GM19099 (cell line): ENCODE measurements around the gene SHISA5.

ENCODE experiments used
- POLR2A ChIP-seq: IDR thresholded peaks from 3 replicates; pipeline ENCODE4 v1.6.1; 2011; ENCODE audit warnings: low read depth; ENCODE audit not compliant: insufficient read length; ENCODE audit errors: extremely low read depth

SHISA5 gene

GRCh38 chr3:48504051-48504946, at the start of gene SHISA5:
SHISA5 (minus strand) TSS chr3:48504174; CDS start chr3:48504094, 80 bp downstream.
- TF ChIP-seq POLR2A: peak; percentile 71

DNA sequence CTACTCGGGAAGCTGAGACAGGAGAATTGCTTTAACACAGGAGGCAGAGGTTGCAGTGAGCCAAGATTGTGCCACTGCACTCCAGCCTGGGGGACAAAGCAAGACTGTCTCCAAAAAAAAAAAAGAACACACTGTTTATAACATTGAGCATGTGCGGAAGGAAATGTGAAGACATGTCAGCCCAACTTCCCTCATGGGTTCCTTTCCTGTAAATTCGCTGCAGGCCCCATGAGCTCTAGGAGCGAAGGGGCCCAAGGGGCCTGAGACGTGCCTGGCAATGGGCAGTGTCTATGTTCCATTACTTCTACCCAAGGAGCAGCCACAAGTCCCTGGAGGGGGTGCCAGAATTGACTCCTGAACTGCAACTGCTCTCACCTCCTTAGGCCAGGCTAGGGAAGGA, 49.4 kb upstream of the SHISA5 start:
- TF ChIP-seq POLR2A: no peak

DNA sequence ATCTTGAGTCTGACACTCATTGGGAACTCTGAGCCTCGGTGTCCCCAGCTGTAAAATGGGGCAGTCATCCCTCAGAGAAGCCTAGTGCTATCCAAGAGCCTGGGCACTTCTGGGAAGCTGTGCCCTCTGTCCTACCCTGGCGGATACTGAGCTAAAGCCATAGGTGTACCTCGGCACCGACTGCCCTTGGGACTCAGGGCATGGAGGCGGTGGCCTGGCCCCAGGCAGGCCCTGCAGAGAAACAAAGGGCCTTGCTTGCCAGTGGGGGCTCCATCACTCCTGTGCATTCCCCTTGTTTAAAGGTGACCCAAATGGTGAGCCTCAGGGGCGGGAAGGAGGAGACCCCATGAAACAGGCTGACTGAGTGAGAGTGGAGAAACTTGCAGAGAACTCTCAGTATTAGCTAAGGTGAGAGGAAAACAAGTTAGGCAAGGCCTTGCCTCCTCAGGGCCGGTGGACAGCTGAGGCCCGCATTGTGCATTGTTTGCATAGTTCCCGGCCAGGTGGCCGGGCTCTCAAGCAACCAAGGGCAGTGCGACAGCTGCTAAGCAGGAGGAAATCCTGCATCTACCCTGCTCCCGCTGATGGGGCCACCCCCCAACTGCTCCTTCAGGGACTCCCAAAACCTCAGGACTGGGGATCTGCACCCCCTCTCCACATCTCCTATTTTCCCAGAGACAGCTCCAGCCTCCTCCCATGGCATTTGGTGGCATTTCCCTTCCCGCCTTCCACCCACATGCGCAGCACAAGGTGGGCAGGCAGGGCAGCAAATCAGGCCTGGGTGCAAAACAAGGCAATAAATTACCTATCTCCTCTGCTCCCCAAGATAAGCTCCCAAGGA, 48.4 kb upstream of the SHISA5 start:
- no peak for TF ChIP-seq POLR2A

GRCh38 chr3:48548729-48549705, 45.0 kb upstream of the SHISA5 start:
- TF ChIP-seq POLR2A: no peak

- no peak for TF ChIP-seq POLR2A
These were observed 44.2 kb upstream of the SHISA5 start for GRCh38 chr3:48548126-48548525.

GRCh38 chr3:48546203-48546829, 42.3 kb upstream of the SHISA5 start:
- no peak for TF ChIP-seq POLR2A

DNA sequence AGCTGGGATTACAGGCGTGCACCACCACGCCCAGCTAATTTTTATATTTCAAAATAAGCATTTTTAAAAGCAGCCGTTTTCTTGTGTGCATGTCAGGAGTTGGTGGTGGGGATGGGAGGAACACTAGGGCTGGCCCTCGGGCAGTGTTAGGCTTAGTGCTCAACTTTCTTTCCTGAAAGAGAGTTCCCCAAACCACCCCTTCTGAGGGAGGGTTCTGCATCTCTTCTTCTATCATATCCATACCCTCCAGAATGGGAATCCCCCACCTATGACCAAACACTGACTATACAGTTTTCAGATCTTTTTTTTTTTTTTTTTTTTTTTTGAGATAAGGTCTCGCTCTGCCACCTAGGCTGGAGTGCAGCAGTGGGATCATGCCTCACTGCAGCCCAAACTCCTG, 40.2 kb upstream of the SHISA5 start:
- no peak for TF ChIP-seq POLR2A

DNA sequence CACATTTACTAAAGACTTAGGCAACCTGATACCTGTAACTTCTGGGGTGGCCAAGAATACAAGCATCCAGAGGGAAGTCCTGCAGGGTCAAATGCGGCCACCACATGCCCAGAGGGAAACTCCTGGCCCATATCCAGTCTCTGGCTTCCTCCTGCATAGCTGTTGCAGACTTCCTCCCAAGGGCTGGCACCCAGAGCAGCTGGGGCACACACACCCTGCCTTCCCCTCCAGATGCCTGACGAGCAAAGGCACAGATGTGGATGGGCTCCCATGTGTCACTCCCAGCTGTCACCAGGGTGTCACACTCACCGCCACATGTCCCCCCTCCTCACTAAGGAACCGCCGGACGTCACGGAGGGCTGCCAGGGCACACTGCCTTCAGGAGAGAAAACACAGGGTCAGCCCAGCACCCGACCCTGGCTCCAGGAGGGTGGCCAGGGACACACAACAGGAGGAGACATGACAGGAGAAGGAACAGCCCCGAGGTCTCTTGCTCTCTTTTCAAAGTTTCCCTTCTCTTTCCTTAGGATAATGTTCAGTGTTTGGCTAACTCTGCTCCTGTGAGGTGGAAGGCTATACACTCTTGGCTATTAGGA, 39.4 kb upstream of the SHISA5 start:
- TF ChIP-seq POLR2A: no peak

- TF ChIP-seq POLR2A: no peak
These were observed 34.5 kb upstream of the SHISA5 start for GRCh38 chr3:48538451-48538850.

DNA sequence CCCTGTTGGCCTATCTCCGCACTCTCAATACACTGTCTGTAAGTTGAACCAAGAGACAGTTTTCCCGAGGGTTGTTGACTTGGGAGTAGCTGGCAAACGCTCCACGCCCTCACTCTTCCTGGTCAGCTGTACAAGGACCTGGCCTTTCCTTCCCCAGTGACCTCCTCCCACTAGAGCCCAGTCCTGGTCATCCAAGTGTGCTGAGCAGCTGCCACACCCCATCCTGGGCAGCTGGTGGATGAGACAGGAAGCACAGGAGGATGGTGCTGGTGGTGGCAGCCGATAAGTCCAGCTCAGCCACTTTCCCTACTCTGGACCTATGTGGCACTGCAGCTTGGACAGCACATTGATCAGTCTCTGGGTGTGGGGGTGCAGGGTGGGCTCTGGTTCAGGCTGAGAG, 32.8 kb upstream of the SHISA5 start:
- no peak for TF ChIP-seq POLR2A

GRCh38 chr3:48536116-48536515, 32.1 kb upstream of the SHISA5 start:
- TF ChIP-seq POLR2A: no peak

GRCh38 chr3:48535578-48535977, 31.6 kb upstream of the SHISA5 start:
- TF ChIP-seq POLR2A: no peak

DNA sequence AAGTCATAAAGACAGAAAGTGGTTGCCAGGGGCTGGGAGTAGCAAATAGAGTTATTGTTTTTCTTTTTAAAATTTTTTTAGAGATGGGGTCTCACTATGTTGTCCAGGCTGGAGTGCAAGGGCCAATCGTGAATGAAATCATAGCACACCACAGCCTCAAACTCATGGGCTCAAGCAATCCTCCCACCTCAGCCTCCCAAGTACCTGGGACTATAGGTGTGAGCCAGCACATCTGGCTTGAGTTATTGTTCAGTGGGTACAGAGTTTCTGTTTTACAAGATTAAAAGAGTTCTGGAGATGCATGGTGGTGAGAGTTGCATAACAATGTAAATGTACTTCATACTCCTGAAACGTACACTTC, 29.0 kb upstream of the SHISA5 start:
- no peak for TF ChIP-seq POLR2A

DNA sequence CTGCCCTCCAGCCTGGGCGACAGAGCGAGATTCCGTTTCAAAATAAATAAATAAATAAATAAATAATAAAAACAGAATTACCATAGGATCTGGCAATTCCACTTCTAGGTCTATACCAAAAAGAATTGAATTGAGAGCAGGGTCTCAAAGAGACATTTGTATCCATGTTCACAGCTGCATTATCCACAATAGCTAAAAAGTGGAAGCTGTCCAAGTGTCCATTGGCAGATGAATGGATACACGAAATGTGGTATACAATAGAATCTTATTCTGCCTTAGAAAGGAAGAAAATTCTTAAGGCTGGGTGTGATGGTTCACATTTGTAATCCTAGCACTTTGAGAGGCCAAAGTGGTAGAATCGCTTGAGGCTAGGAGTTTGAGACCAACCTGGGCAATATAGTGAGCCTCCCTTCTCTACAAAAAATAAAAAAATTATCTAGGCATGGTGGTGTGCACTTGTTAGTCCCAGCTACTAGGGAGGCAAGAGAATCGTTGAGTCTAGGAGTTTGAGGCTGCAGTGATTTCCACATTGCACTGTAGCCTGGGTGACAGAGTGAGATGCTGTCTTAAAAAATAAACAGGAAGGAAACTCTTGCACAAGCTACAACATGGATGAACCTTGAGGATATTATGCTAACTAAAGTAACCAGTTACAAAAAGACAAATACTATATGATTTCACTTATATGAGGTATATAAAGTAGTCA, 28.4 kb upstream of the SHISA5 start:
- no peak for TF ChIP-seq POLR2A

DNA sequence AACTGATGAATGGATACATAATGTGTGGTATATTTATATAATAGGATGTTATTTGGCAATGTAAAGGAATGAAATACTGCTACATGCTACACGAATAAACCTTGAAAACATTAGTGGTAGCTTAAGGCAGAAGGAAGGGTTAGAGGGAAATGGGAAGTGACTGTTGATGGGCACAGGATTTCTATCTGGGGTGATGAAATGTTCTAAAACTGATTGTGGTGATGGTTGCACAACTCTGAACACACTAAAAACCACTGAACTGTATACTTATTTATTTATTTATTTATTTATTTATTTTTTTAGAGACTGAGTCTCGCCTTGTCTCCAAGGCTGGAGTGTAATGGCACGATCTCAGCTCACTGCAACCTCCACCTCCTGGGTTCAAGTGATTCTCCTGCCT, 24.8 kb upstream of the SHISA5 start:
- TF ChIP-seq POLR2A: no peak
